ENCODE data around the gene CMKLR1. TPM values are rescaled to one million over a fixed set of nuclear protein-coding genes. Genes with fewer than 3 reads are reported as not detected.

The CMKLR1 gene
- total RNA-seq, 1 donor from 2014 or later, result not detected

DNA sequence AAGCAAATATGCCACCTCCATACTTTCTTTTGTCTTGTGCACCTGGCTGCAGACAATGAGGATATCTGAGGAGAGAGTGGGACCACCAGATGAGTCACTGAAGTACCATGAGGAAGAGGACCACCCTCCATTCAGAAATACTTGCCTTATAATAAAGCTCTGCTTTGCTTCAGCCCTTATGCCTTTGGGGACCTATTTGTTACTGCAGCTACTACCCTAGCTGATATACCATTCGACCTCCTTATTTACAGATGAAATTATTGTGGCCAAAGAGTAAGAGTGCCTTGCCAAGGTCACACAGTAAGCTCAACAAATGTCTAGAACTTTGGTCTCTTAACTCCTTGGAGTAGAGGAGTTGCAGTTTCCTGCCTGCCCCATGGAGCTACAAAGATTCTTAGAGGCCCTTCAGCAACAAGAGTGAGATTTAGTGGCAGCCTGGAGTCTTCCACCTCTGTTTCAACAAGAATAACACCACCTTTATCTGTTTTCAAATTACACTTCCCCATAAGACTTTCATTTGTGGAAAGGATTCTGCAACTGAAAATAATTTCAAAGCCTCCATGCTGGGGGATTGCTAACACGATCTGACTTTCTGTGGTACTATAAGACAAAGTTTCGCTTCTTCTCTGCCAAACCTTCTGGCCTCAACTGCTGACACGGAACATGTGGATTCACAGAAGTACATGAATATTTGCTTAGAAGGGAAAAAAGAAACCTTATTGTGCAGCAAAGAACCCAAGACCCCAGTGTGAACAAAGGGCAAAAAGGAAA lies 3.6 kb downstream of the CMKLR1 start:
- TF ChIP-seq, protein P1, sequence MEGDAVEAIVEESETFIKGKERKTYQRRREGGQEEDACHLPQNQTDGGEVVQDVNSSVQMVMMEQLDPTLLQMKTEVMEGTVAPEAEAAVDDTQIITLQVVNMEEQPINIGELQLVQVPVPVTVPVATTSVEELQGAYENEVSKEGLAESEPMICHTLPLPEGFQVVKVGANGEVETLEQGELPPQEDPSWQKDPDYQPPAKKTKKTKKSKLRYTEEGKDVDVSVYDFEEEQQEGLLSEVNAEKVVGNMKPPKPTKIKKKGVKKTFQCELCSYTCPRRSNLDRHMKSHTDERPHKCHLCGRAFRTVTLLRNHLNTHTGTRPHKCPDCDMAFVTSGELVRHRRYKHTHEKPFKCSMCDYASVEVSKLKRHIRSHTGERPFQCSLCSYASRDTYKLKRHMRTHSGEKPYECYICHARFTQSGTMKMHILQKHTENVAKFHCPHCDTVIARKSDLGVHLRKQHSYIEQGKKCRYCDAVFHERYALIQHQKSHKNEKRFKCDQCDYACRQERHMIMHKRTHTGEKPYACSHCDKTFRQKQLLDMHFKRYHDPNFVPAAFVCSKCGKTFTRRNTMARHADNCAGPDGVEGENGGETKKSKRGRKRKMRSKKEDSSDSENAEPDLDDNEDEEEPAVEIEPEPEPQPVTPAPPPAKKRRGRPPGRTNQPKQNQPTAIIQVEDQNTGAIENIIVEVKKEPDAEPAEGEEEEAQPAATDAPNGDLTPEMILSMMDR (IDR thresholded peaks at IDR 0.05), result no peak
- TF ChIP-seq EZH2 (IDR thresholded peaks at IDR 0.05) (no peak), EZH2phosphoT487 (IDR thresholded peaks at IDR 0.05) (no peak)
- DNase-seq (ENCODE audit: low spot score), result no peak
- peaks cover 6% of the 10 kb centered on the region for H3K4me1 ChIP-seq
- H3K4me3 ChIP-seq, result no peak overlapping the region
- H3K4me2 ChIP-seq, result no peak overlapping the region
- H3K4me3 Mint-ChIP-seq, result no peak overlapping the region
- H3K36me3 Mint-ChIP-seq, result no peaks in the 10 kb centered on the region
- no peaks in the 10 kb centered on the region for H3K36me3 ChIP-seq
- H3K4me1 Mint-ChIP-seq, result peaks cover 20% of the 10 kb centered on the region
- peaks cover 3% of the 10 kb centered on the region for H3K9me3 Mint-ChIP-seq
- H3K9me3 ChIP-seq (ENCODE audit: low read depth), result no peaks in the 10 kb centered on the region
- H3K79me2 ChIP-seq (ENCODE audit: low read depth), result no peaks in the 10 kb centered on the region
- H3K27me3 ChIP-seq, result no peaks in the 10 kb centered on the region
- H3F3A ChIP-seq (ENCODE audit: low read depth), result no peaks in the 10 kb centered on the region
- H3K27ac ChIP-seq, result no peak overlapping the region
- H4K20me1 ChIP-seq (ENCODE audit: low read depth), result no peaks in the 10 kb centered on the region
- H3K9ac ChIP-seq, result no peak overlapping the region
- no peak overlapping the region for H3K27ac Mint-ChIP-seq
- peaks cover 12% of the 10 kb centered on the region for H3K27me3 Mint-ChIP-seq (ENCODE audit: insufficient read depth, low read depth)
- H2AFZ ChIP-seq (replicated peaks), result no peak overlapping the region

DNA sequence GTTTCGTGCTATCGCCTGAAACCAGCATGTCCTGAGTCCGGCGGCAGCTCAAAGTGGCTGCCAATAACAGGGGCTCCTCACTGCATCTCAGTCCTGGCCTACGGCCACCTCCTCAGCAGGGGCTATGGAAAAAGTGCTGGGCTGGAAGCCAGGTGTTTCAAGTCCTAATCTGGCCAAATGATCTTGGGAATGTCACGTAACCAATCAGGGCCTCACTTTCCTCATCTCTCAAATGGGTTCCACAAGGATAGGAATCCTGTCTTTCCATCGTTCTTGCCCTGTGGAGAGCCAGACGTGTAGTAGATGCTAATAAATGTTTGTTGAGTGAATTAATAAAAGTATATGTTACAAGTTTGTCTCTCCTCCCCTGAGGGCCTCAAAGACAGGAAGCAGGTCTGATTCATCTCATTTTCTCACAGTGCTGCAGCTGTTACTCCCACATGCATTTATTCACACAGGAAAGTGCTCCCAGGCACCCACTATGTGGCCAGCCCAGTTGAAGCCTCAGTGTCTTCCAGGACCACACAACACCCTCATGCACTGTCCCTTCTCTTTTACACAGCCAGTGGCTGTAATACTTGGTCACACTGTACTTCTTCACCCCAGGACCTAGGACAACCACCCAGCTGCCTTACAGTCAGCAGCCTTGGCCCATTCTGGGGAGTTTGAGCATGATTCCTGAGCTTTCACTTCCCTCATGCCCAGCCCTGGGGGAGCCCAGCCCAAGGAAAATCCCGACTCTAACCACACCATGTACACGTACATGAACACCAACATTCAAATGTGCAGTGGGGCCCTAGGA lies 5.0 kb downstream of the CMKLR1 start:
- Mint-ChIP-seq H3K4me3 (no peak overlapping the region), H3K9me3 (peaks cover 3% of the 10 kb centered on the region), H3K27me3 (ENCODE audit: insufficient read depth, low read depth) (peaks cover 8% of the 10 kb centered on the region), H3K36me3 (no peaks in the 10 kb centered on the region), H3K4me1 (peaks cover 18% of the 10 kb centered on the region), H3K27ac (no peak overlapping the region)
- no peaks in the 10 kb centered on the region for H3K9me3 ChIP-seq (ENCODE audit: low read depth)
- H3F3A ChIP-seq (ENCODE audit: low read depth), result no peaks in the 10 kb centered on the region
- no peak overlapping the region for H3K27ac ChIP-seq
- no peaks in the 10 kb centered on the region for H4K20me1 ChIP-seq (ENCODE audit: low read depth)
- H3K9ac ChIP-seq, result no peak overlapping the region
- TF ChIP-seq, protein P1 (IDR thresholded peaks at IDR 0.05), result no peak
- TF ChIP-seq EZH2phosphoT487 (IDR thresholded peaks at IDR 0.05) (no peak), EZH2 (IDR thresholded peaks at IDR 0.05) (no peak)
- H3K27me3 ChIP-seq, result no peaks in the 10 kb centered on the region
- H3K4me1 ChIP-seq, result peaks cover 3% of the 10 kb centered on the region
- H3K36me3 ChIP-seq, result no peaks in the 10 kb centered on the region
- no peaks in the 10 kb centered on the region for H3K79me2 ChIP-seq (ENCODE audit: low read depth)
- no peak for DNase-seq (ENCODE audit: low spot score)
- no peak overlapping the region for H2AFZ ChIP-seq (replicated peaks)
- H3K4me2 ChIP-seq, result no peak overlapping the region
- H3K4me3 ChIP-seq, result no peak overlapping the region

DNA sequence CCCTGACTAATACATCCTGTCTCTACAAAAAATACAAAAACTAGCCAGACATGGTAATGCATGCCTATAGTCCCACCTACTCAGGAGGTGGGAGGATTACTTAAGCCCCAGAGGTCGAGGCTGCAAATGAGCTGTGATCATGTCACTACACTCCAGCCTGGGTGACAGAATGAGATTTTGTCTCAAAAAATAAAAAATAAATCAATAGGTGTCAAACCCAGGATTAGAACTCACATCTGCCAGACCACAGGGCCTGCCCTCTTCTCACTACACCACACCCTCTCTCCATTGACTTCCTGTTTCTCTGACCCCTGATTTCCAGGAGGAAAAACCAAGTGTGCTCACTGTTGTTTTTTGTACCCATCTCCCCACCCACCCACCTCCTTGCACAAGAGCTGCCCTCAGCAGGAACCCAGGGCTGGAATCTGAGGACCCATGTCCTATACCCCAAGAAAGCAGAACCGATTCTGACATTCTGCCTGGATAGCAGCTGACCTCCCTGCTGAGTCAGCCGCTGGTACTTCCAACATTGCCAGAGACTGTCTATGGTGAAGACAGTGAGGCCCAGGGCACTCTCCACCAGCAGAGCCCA lies 6.2 kb downstream of the CMKLR1 start:
- peaks cover 13% of the 10 kb centered on the region for H3K4me1 Mint-ChIP-seq
- Histone ChIP-seq H3K79me2 (ENCODE audit: low read depth) (no peaks in the 10 kb centered on the region), H3K4me3 (no peak overlapping the region), H3K27me3 (no peaks in the 10 kb centered on the region), H3K4me1 (no peaks in the 10 kb centered on the region), H2AFZ (replicated peaks) (no peak overlapping the region), H3K4me2 (no peak overlapping the region), H4K20me1 (ENCODE audit: low read depth) (no peaks in the 10 kb centered on the region), H3F3A (ENCODE audit: low read depth) (no peaks in the 10 kb centered on the region), H3K36me3 (no peaks in the 10 kb centered on the region), H3K9me3 (ENCODE audit: low read depth) (no peaks in the 10 kb centered on the region), H3K27ac (no peak overlapping the region), H3K9ac (no peak overlapping the region)
- no peaks in the 10 kb centered on the region for H3K36me3 Mint-ChIP-seq
- no peak for DNase-seq (ENCODE audit: low spot score)
- no peak for TF ChIP-seq EZH2 (IDR thresholded peaks at IDR 0.05)
- TF ChIP-seq EZH2phosphoT487 (IDR thresholded peaks at IDR 0.05), result no peak
- TF ChIP-seq, protein P1 (IDR thresholded peaks at IDR 0.05), result no peak
- no peak overlapping the region for H3K4me3 Mint-ChIP-seq
- no peak overlapping the region for H3K27ac Mint-ChIP-seq
- H3K9me3 Mint-ChIP-seq, result peaks cover 3% of the 10 kb centered on the region
- peaks cover 6% of the 10 kb centered on the region for H3K27me3 Mint-ChIP-seq (ENCODE audit: insufficient read depth, low read depth)

Measured in neural progenitor cell (in vitro differentiated cells).